Colonic mucosa (tissue), 4 donors: Measurements from ENCODE around the gene SF3B2. TPM values are rescaled to one million over a fixed set of nuclear protein-coding genes. Genes with fewer than 3 reads are reported as not detected.

Source experiments
- DNase-seq: peaks from one replicate; pipeline ENCODE4 v3.0.0-alpha.2; 2020
- H3K27ac ChIP-seq: fragments of 200-600 bp; one replicate; pipeline ENCODE4 v1.8.0; 2021
- H3K27me3 ChIP-seq: fragments of 200-600 bp; one replicate; pipeline ENCODE4 v1.8.0; 2021
- H3K36me3 ChIP-seq: fragments of 200-600 bp; one replicate; pipeline ENCODE4 v1.8.0; 2021
- H3K4me1 ChIP-seq: fragments of 200-600 bp; one replicate; pipeline ENCODE4 v1.8.0; 2021; ENCODE audit warnings: mild to moderate bottlenecking
- H3K4me3 ChIP-seq: fragments of 200-600 bp; one replicate; pipeline ENCODE4 v1.8.0; 2021
- H3K9ac ChIP-seq, 2 donors: one replicate each; pipeline ENCODE4 v1.7.0; 2013; ENCODE audit warnings: control low read depth in 2 of 2, low read depth in 2 of 2, low read length in 2 of 2
- H3K9me3 ChIP-seq: fragments of 200-600 bp; one replicate; pipeline ENCODE4 v1.8.0; 2021
- intact Hi-C: fragments of 100-400 bp; cut with DNase I; formaldehyde crosslinking; loops from one replicate; pipeline ENCODE4 v1.14.1; 2022
- total RNA-seq, 2 donors: library from RNA; stranded (reverse); fragmentation: NEBNext Ultra II Directional in 1 of 2; extraction: Animal tissue kit (Norgen Biotek cat#: 25700) in 1 of 2; gene quantifications; one replicate each; pipeline ENCODE4 v1.2.1, GENCODE V29; 2021
- TF ChIP-seq, protein P1 (sequence below): fragments of 200-600 bp; IDR thresholded peaks from one replicate; pipeline ENCODE4 v1.8.0; 2022; ENCODE audit warnings: antibody characterized with exemption, mild to moderate bottlenecking
- donor health status: healthy.
- donor health status: DM: no; HTN: no; CAD: no.
- donor health status: DM: no; HTN: no; CAD: no.

The SF3B2 gene
- total RNA-seq, 2 donors from 2014 or later: 139 to 196 TPM

DNA sequence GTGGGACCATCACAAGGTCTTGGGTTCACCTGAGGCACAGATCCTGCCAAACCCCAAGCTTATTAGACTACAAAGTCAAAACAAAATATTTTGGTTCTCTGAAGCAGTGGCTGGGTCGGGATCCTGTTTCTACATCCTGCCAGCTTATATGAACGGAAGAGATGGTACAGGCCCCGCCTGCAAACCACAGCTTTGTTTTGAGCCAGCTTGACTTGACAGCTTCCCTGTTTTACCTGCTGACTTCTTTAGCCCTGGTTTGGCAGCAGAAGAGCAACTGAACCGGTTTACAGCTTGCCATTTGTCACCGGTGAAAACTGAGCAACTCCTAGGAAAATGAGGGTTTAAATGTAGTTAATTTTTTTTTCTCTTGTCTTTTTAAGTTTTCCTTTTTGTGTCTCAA, 29.3 kb downstream of the SF3B2 start:
- Histone ChIP-seq H3K4me1 (peaks cover 27% of the 10 kb centered on the region), H3K9me3 (no peaks in the 10 kb centered on the region), H3K9ac (no peak overlapping the region), H3K27me3 (no peaks in the 10 kb centered on the region), H3K4me3 (no peak overlapping the region), H3K36me3 (no peaks in the 10 kb centered on the region), H3K27ac (peak overlapping the region; percentile 29)
- DNase-seq: peak; percentile 64
- intact Hi-C loops: no loop called here
- TF ChIP-seq, protein P1, sequence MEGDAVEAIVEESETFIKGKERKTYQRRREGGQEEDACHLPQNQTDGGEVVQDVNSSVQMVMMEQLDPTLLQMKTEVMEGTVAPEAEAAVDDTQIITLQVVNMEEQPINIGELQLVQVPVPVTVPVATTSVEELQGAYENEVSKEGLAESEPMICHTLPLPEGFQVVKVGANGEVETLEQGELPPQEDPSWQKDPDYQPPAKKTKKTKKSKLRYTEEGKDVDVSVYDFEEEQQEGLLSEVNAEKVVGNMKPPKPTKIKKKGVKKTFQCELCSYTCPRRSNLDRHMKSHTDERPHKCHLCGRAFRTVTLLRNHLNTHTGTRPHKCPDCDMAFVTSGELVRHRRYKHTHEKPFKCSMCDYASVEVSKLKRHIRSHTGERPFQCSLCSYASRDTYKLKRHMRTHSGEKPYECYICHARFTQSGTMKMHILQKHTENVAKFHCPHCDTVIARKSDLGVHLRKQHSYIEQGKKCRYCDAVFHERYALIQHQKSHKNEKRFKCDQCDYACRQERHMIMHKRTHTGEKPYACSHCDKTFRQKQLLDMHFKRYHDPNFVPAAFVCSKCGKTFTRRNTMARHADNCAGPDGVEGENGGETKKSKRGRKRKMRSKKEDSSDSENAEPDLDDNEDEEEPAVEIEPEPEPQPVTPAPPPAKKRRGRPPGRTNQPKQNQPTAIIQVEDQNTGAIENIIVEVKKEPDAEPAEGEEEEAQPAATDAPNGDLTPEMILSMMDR: no peak

DNA sequence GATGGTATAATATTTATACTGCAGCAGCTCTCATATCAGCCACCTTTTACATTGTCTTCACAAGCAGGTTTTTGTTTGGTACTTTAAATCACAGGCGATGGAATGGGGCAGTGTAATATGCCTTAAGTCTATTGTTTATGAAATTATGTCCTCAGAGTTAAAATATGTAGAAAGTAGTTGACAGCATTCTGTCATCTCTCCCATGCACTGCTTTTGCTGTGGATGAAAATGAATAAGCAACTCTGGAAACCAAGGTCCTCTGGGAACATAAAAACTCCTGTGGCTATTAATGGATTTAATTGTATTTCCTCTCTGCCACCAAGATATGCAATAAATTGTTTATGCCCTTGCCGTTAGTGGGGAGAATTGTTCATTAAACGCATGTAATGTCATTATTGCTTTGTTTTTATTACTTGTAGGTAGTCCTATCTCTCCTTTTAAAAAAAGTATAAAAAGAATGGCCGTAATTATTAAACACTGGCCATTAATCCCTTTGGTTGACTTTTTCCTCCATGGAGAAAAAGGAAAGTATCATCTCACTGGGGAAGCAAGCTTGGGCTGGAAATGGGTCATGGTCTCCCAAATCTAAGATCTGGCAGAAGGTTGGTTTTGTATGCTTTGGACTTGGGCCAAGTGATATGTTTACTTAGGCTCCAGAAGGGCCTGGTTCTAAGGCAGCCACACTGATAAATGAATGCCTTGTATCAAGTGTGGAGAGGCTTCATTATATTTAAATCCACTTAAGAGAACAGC, 31.0 kb downstream of the SF3B2 start:
- DNase-seq: no peak
- Histone ChIP-seq H3K9ac (no peak overlapping the region), H3K4me3 (no peak overlapping the region), H3K4me1 (peaks cover 27% of the 10 kb centered on the region), H3K9me3 (no peaks in the 10 kb centered on the region), H3K27me3 (no peaks in the 10 kb centered on the region), H3K36me3 (no peaks in the 10 kb centered on the region), H3K27ac (no peak overlapping the region)
- TF ChIP-seq, protein P1: no peak
- intact Hi-C loops: no loop called here

GRCh38 chr11:66083767-66084166, 31.6 kb downstream of the SF3B2 start:
- no peak for DNase-seq
- intact Hi-C loops: no loop called here
- no peak overlapping the region for H3K9ac ChIP-seq
- no peak overlapping the region for H3K27ac ChIP-seq
- H3K27me3 ChIP-seq: no peaks in the 10 kb centered on the region
- H3K9me3 ChIP-seq: no peaks in the 10 kb centered on the region
- peaks cover 27% of the 10 kb centered on the region for H3K4me1 ChIP-seq
- TF ChIP-seq, protein P1: no peak
- no peak overlapping the region for H3K4me3 ChIP-seq
- H3K36me3 ChIP-seq: no peaks in the 10 kb centered on the region

DNA sequence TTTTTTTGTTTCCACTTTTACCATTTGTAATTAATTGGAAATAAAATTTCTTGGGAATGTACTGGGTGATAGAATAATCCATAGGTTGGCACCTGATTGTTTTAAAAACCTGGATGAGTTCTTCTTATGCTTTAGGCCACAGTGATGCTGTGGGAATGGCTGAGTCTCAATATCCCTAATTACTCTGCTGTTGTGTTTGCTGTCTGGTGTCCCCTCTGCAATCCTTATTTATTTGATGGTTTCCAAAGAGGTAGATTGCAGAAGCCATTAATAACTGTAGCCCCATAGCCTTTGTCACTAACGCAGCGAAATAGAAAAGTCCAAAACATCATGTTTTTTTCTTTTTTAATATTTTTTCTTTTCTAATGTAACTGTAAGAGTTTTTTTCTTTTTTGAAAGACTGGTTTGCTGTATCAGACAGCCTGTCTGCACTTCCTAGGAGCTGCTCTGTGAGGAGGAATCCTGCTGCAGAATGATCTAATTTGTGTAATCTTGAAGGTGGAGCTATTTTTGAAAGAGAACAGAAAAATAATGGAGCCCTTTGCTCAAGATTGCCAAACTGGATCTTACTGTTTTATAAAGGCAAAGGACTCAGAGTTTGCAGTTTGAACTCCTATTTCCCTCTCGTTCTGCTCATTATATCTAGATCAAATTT, 32.8 kb downstream of the SF3B2 start:
- TF ChIP-seq, protein P1: no peak
- no peaks in the 10 kb centered on the region for H3K9me3 ChIP-seq
- H3K27ac ChIP-seq: no peak overlapping the region
- no peaks in the 10 kb centered on the region for H3K27me3 ChIP-seq
- no peaks in the 10 kb centered on the region for H3K36me3 ChIP-seq
- intact Hi-C loops: no loop called here
- H3K9ac ChIP-seq: no peak overlapping the region
- H3K4me1 ChIP-seq: peaks cover 23% of the 10 kb centered on the region
- DNase-seq: no peak
- H3K4me3 ChIP-seq: no peak overlapping the region

DNA sequence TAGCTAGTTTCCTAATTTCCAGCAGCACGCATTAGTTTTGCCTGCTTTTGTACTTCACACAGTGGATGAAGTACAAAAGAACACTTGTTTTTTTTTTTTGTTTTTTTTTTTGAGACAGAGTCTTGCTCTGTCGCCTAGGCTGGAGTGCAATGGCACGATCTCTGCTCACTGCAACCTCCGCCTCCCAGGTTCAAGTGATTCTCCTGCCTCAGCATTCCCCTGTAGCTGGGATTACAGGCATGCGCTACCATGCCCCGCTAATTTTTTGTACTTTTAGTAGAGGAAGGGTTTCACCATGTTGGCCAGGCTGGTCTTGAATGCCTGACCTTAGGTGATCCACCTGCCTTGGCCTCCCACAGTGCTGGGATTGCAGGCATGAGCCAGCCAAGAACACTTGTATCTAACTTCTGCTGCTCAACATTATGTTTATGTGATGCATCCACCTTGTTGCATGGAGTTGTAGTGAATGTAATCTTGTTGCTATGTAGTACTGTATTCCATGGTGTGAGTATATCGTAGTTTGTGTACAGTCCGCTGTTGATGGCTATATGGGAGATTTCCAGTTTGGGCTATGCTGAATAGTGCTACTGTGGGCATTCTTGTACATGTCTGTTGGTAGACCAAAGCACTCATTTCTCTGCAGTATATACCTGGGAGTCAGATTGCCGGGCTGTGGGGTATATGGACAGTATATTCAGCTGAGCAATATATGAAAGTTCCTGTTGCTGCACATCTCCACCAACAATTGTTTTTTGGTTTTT, 35.2 kb downstream of the SF3B2 start:
- H3K27me3 ChIP-seq: no peaks in the 10 kb centered on the region
- TF ChIP-seq, protein P1: no peak
- H3K9ac ChIP-seq: no peak overlapping the region
- DNase-seq: no peak
- no peaks in the 10 kb centered on the region for H3K9me3 ChIP-seq
- H3K4me1 ChIP-seq: peaks cover 8% of the 10 kb centered on the region
- H3K27ac ChIP-seq: no peak overlapping the region
- no peaks in the 10 kb centered on the region for H3K36me3 ChIP-seq
- intact Hi-C loops: no loop called here
- H3K4me3 ChIP-seq: no peak overlapping the region
